HepG2 (cell line): ENCODE data around the gene APH1B. TPM values are rescaled to one million over a fixed set of nuclear protein-coding genes. Genes with fewer than 3 reads are reported as not detected.

Experiments
- ATAC-seq: fragments of 200-7000 bp; cut with Tn5 transposase; 3 replicates; pipeline ENCODE4 v1.9.1; 2020; ENCODE audit warnings: mild to moderate bottlenecking, moderate library complexity
- BruUV-seq: library from RNA; stranded (reverse); fragments of 400-500 nt; replicated peaks from 2 replicates; lab custom pipeline; 2021; lab: Mats Ljungman, UMichigan
- CTCF ChIA-PET: fragments of 300-600 bp; formaldehyde crosslinking; extraction: SDS; loops from one replicate; lab custom pipeline; 2021; ENCODE audit warnings: low total read pairs, inconsistent platforms, low intra/inter-chr PET ratio; lab: Yijun Ruan, JAX
- POLR2A ChIA-PET: fragments of 350-600 bp; sonication (Branson Sonifier 250); formaldehyde crosslinking; loops from one replicate; lab custom pipeline; 2020; ENCODE audit warnings: antibody characterized with exemption, inconsistent platforms; lab: Yijun Ruan, JAX
- DNase-seq: peaks from one replicate; pipeline ENCODE4 v3.0.0-alpha.2; 2015; ENCODE audit warnings: low spot score
- FAIRE-seq: peaks from 3 replicates; lab custom pipeline; 2011; peaks lifted over from hg19 to GRCh38; lab: Jason Lieb, UNC
- H2AFZ ChIP-seq: one replicate; pipeline ENCODE4 v1.6.1; 2011; ENCODE audit warnings: low read length, inconsistent platforms
- H3K27ac ChIP-seq: fragments of 300-600 bp; 3 replicates; pipeline ENCODE4 v1.8.0; 2011; ENCODE audit warnings: mixed run types, mild to moderate bottlenecking, mixed read lengths, low read length, inconsistent platforms; ENCODE audit not compliant: insufficient read depth; ENCODE audit errors: extremely low read length
- H3K27me3 ChIP-seq, 2 experiments: fragments of 200-600 bp in 1 of 2; 2 replicates in 1 of 2; 3 replicates in 1 of 2; pipeline versions ENCODE4 v1.6.0 to v1.8.0; 2011; ENCODE audit warnings: low read length in 2 of 2, mild to moderate bottlenecking in 2 of 2, moderate library complexity in 2 of 2, inconsistent platforms in 1 of 2; ENCODE audit not compliant: insufficient read depth in 2 of 2, control insufficient read depth in 1 of 2
- H3K36me3 ChIP-seq, 2 experiments: fragments of 200-600 bp in 1 of 2; replicated peaks in 1 of 2; 2 replicates in 1 of 2; 3 replicates in 1 of 2; pipeline versions ENCODE4 v1.5.1 to v1.8.0; 2011; ENCODE audit warnings: low read length in 2 of 2, inconsistent platforms in 1 of 2; ENCODE audit not compliant: insufficient read depth in 2 of 2, control insufficient read depth in 1 of 2
- H3K4me1 ChIP-seq: 2 replicates; pipeline ENCODE4 v1.5.1; 2012; ENCODE audit warnings: low read length, inconsistent platforms; ENCODE audit not compliant: insufficient read depth
- H3K4me2 ChIP-seq: 2 replicates; pipeline ENCODE4 v1.6.0; 2011; ENCODE audit warnings: low read depth, low read length, inconsistent platforms
- H3K4me3 ChIP-seq, 3 experiments: fragments of 200-600 bp in 1 of 3; sonication (generic), shearing (Covaris generic) in 1 of 3; replicated peaks in 1 of 3; 2 replicates each; pipeline ENCODE4 v1.5.1; 2011 to 2016; ENCODE audit warnings: low read length in 3 of 3, inconsistent platforms in 2 of 3, low read depth in 2 of 3, mild to moderate bottlenecking in 2 of 3, control low read depth in 1 of 3, mixed read lengths in 1 of 3; ENCODE audit not compliant: insufficient read depth in 1 of 3
- H3K79me2 ChIP-seq: one replicate; pipeline ENCODE4 v1.6.1; 2011; ENCODE audit warnings: low read length, inconsistent platforms; ENCODE audit not compliant: insufficient read depth
- H3K9ac ChIP-seq: 2 replicates; pipeline ENCODE4 v1.6.0; 2011; ENCODE audit warnings: mild to moderate bottlenecking, low read depth, low read length, inconsistent platforms; ENCODE audit not compliant: insufficient read depth
- H3K9me3 ChIP-seq: 2 replicates; pipeline ENCODE4 v1.5.1; 2012; ENCODE audit warnings: mild to moderate bottlenecking, low read length
- H4K20me1 ChIP-seq: 2 replicates; pipeline ENCODE4 v1.6.0; 2011; ENCODE audit warnings: inconsistent platforms, mild to moderate bottlenecking, low read length, moderate library complexity; ENCODE audit not compliant: insufficient read depth
- EZH2 ChIP-seq: conservative IDR thresholded peaks from 2 replicates; pipeline ENCODE4 v1.6.1; 2012; ENCODE audit warnings: mild to moderate bottlenecking, low read depth, low read length, moderate library complexity
- GRHL1 ChIP-seq: sonication (generic); formaldehyde crosslinking; conservative IDR thresholded peaks from 2 replicates; pipeline ENCODE4 v1.8.0; 2022; ENCODE audit warnings: missing genetic modification reagents
- KAT2B ChIP-seq: fragments of 150-350 bp; IDR thresholded peaks from 2 replicates; pipeline ENCODE4 v1.6.1; 2014; ENCODE audit warnings: low read depth, low read length, borderline replicate concordance
- PHB2 ChIP-seq: fragments of 450-650 bp; IDR thresholded peaks from 2 replicates; pipeline ENCODE4 v1.6.1; 2018; ENCODE audit not compliant: partially characterized antibody
- REL ChIP-seq: sonication (generic); formaldehyde crosslinking; conservative IDR thresholded peaks from 2 replicates; pipeline ENCODE4 v1.8.0; 2022; ENCODE audit warnings: mild to moderate bottlenecking, missing genetic modification reagents, moderate library complexity
- SIN3A ChIP-seq: IDR thresholded peaks from 2 replicates; pipeline ENCODE4 v1.6.1; 2011; ENCODE audit warnings: low read depth, mild to moderate bottlenecking, control low read depth, low read length, borderline replicate concordance
- TBX2 ChIP-seq: sonication (generic); formaldehyde crosslinking; IDR thresholded peaks from 2 replicates; pipeline ENCODE4 v1.5.0; 2020; ENCODE audit warnings: missing genetic modification reagents, mild to moderate bottlenecking, borderline replicate concordance
- TRIM24 ChIP-seq: sonication (generic); formaldehyde crosslinking; IDR thresholded peaks from 2 replicates; pipeline ENCODE4 v1.8.0; 2022; ENCODE audit warnings: mild to moderate bottlenecking, missing genetic modification reagents
- ZBTB20 ChIP-seq: sonication (generic); formaldehyde crosslinking; IDR thresholded peaks from 2 replicates; pipeline ENCODE4 v1.8.1; 2023; ENCODE audit warnings: missing genetic modification reagents, low read depth, mild to moderate bottlenecking, borderline replicate concordance
- ZBTB3 ChIP-seq: sonication (generic); formaldehyde crosslinking; IDR thresholded peaks from 2 replicates; pipeline ENCODE4 v1.4.0; 2020; ENCODE audit warnings: low read depth, mild to moderate bottlenecking, moderate library complexity, missing genetic modification reagents, borderline replicate concordance
- ZNF292 ChIP-seq: sonication (generic); formaldehyde crosslinking; IDR thresholded peaks from 2 replicates; pipeline ENCODE4 v1.8.1; 2022; ENCODE audit warnings: mild to moderate bottlenecking, low read depth, missing genetic modification reagents, borderline replicate concordance
- ZNF672 ChIP-seq: sonication (generic); formaldehyde crosslinking; IDR thresholded peaks from 2 replicates; pipeline ENCODE4 v1.8.1; 2022; ENCODE audit warnings: missing genetic modification reagents
- ZNF891 ChIP-seq: sonication (generic); formaldehyde crosslinking; IDR thresholded peaks from 2 replicates; pipeline ENCODE4 v1.5.0; 2020; ENCODE audit warnings: mild to moderate bottlenecking, missing genetic modification reagents
- WGBS: methylation state at CpG from one replicate; pipeline ENCODE4 v1.1.6; 2017; ENCODE audit warnings: low lambda C conversion rate; 5-methylcytosine and 5-hydroxymethylcytosine counted together
- in situ Hi-C: cut with HindIII; loops from 2 replicates; pipeline ENCODE4 v1.10.0; 2017; ENCODE audit warnings: low pct_unique_long_range_greater_than_20kb; ENCODE audit not compliant: extremely low pct_ligation_motif_present
- intact Hi-C: fragments of 100-400 bp; cut with micrococcal nuclease; formaldehyde crosslinking; loops from one replicate; pipeline ENCODE4 v1.10.0; 2022; ENCODE audit not compliant: unreplicated experiment
- polyA plus RNA-seq, 8 experiments: library from polyadenylated mRNA; depleted of rRNA in 3 of 8; stranded (reverse) in 7 of 8; unstranded in 1 of 8; fragments of >200 nt; fragmentation: Illumina TruSeq in 4 of 8; extraction: Trizol in 4 of 8; gene quantifications; 2 replicates each; pipeline versions ENCODE4 v1.2.1 to v1.2.3, GENCODE V29; 2011 to 2016; ENCODE audit warnings: low read depth in 4 of 8, missing spikeins in 1 of 8, mixed read lengths in 1 of 8; ENCODE audit not compliant: insufficient read depth in 1 of 8
- total RNA-seq, 5 experiments: library from RNA; depleted of rRNA; stranded (reverse); fragments of >200 nt; fragmentation: Illumina TruSeq; extraction: Trizol; gene quantifications; 2 replicates each; pipeline ENCODE4 v1.2.3, GENCODE V29; 2016; ENCODE audit warnings: low read depth in 1 of 5

APH1B gene
- total and polyA plus RNA-seq, 2 of the 13 experiments (the other 11 are each of a cell fraction or from before 2014, with no cell fraction given), result 0.45 to 1.00 TPM

- TF ChIP-seq SIN3A (no peak), ZNF672 (CRISPR knock-in tag) (no peak), REL (CRISPR knock-in tag) (no peak), GRHL1 (CRISPR knock-in tag) (no peak)
These were observed 20.8 kb upstream of the APH1B start (continued) for GRCh38 chr15:63256433-63257274.

- Histone ChIP-seq H3K9me3 (no peaks in the 10 kb centered on the region), H2AFZ (no peak overlapping the region), H3K4me3 (no peak overlapping the region), H3K36me3 (peaks cover 0 to 4% of the 10 kb centered on the region in 2 experiments; a peak in 2 of 5 replicates), H3K9ac (no peak overlapping the region), H3K4me2 (no peak overlapping the region), H3K4me1 (peaks cover 43% of the 10 kb centered on the region), H3K79me2 (no peaks in the 10 kb centered on the region), H3K27me3 (no peaks in the 10 kb centered on the region), H3K27ac (no peak overlapping the region), H4K20me1 (no peaks in the 10 kb centered on the region)
- ChIA-PET CTCF (no interaction called here), POLR2A (no interaction called here)
- WGBS, result 95% methylated on average over 2 of the region's 2 CpGs
- ATAC-seq, result no peak
- DNase-seq, result no peak
- no peak for FAIRE-seq
- TF ChIP-seq ZNF891 (CRISPR knock-in tag) (no peak), ZNF292 (CRISPR knock-in tag) (no peak), EZH2 (no peak), KAT2B (no peak), TBX2 (CRISPR knock-in tag) (no peak), PHB2 (no peak), TRIM24 (no peak), ZBTB3 (no peak), ZBTB20 (no peak)
- no TSS peak for BruUV-seq
- in situ Hi-C loops, result no loop called here
- intact Hi-C loops, result no loop called here
These were observed 18.7 kb upstream of the APH1B start for GRCh38 chr15:63258658-63259057.
